ENCODE measurements around the gene KLB.
A peak's percentile ranks its signal among the peaks of the same experiment; 100 is the strongest.

KLB gene

GRCh38 chr4:39469429-39470077 is 62.8 kb downstream of the KLB start:
- Histone ChIP-seq H3K9me3 (ENCODE audit: control insufficient read depth, insufficient read depth, low read length) (no peaks in the 10 kb centered on the region), H3K4me2 (ENCODE audit: low read length) (peak overlapping the region; percentile 49)
- peak; percentile 90 for TF ChIP-seq CTCF (IDR thresholded peaks at IDR 0.05; ENCODE audit: low read depth, low read length, poor library complexity, severe bottlenecking)
- TF ChIP-seq EZH2phosphoT487 (IDR thresholded peaks at IDR 0.05; ENCODE audit: borderline replicate concordance, low read length), result no peak

GRCh38 chr4:39470402-39470801 is 63.7 kb downstream of the KLB start:
- TF ChIP-seq EZH2phosphoT487 (IDR thresholded peaks at IDR 0.05; ENCODE audit: borderline replicate concordance, low read length), result no peak
- no peak for TF ChIP-seq CTCF (IDR thresholded peaks at IDR 0.05; ENCODE audit: low read depth, low read length, poor library complexity, severe bottlenecking)
- H3K4me3 ChIP-seq (ENCODE audit: low read length), result no peak overlapping the region
- peaks cover 61% of the 10 kb centered on the region for H3K36me3 ChIP-seq (ENCODE audit: control insufficient read depth, low read length)
- no peak overlapping the region for H3K4me2 ChIP-seq (ENCODE audit: low read length)
- no peaks in the 10 kb centered on the region for H3K27me3 ChIP-seq (ENCODE audit: control insufficient read depth, low read length)
- no peaks in the 10 kb centered on the region for H3K9me2 ChIP-seq (replicated peaks; ENCODE audit: control insufficient read depth, low read length)
- H4K20me1 ChIP-seq (ENCODE audit: control insufficient read depth, insufficient read depth, low read depth, low read length), result no peaks in the 10 kb centered on the region
- H3K9me3 ChIP-seq (ENCODE audit: control insufficient read depth, insufficient read depth, low read length), result no peaks in the 10 kb centered on the region
- no peaks in the 10 kb centered on the region for H3K79me2 ChIP-seq (ENCODE audit: control insufficient read depth, low read length)
- no peak overlapping the region for H3K27ac ChIP-seq (ENCODE audit: low read depth, low read length)
- H3F3A ChIP-seq (ENCODE audit: control insufficient read depth, insufficient read depth), result peaks cover 14% of the 10 kb centered on the region
- H3K4me1 ChIP-seq (ENCODE audit: control insufficient read depth, low read length), result peaks cover 11% of the 10 kb centered on the region

More at GRCh38 chr4:39469429-39470077, 62.8 kb downstream of the KLB start:
- Histone ChIP-seq H3K27me3 (ENCODE audit: control insufficient read depth, low read length) (no peaks in the 10 kb centered on the region), H3F3A (ENCODE audit: control insufficient read depth, insufficient read depth) (peaks cover 17% of the 10 kb centered on the region), H3K36me3 (ENCODE audit: control insufficient read depth, low read length) (peaks cover 69% of the 10 kb centered on the region), H3K79me2 (ENCODE audit: control insufficient read depth, low read length) (no peaks in the 10 kb centered on the region), H3K27ac (ENCODE audit: low read depth, low read length) (peak overlapping the region; percentile 39), H3K4me3 (ENCODE audit: low read length) (peak overlapping the region; percentile 21; the same call in 1 of the 2 replicates), H4K20me1 (ENCODE audit: control insufficient read depth, insufficient read depth, low read depth, low read length) (no peaks in the 10 kb centered on the region), H3K4me1 (ENCODE audit: control insufficient read depth, low read length) (peaks cover 11% of the 10 kb centered on the region), H3K9me2 (replicated peaks; ENCODE audit: control insufficient read depth, low read length) (no peaks in the 10 kb centered on the region)

GRCh38 chr4:39472396-39472795 is 65.7 kb downstream of the KLB start:
- peaks cover 58% of the 10 kb centered on the region for H3K36me3 ChIP-seq (ENCODE audit: control insufficient read depth, low read length)

More at GRCh38 chr4:39472396-39472795, 65.7 kb downstream of the KLB start:
- H3K9me2 ChIP-seq (replicated peaks; ENCODE audit: control insufficient read depth, low read length), result no peaks in the 10 kb centered on the region
- H3K9me3 ChIP-seq (ENCODE audit: control insufficient read depth, insufficient read depth, low read length), result no peaks in the 10 kb centered on the region
- no peaks in the 10 kb centered on the region for H3K79me2 ChIP-seq (ENCODE audit: control insufficient read depth, low read length)
- no peak for TF ChIP-seq CTCF (IDR thresholded peaks at IDR 0.05; ENCODE audit: low read depth, low read length, poor library complexity, severe bottlenecking)
- TF ChIP-seq EZH2phosphoT487 (IDR thresholded peaks at IDR 0.05; ENCODE audit: borderline replicate concordance, low read length), result no peak
- no peak overlapping the region for H3K4me3 ChIP-seq (ENCODE audit: low read length)
- no peak overlapping the region for H3K4me2 ChIP-seq (ENCODE audit: low read length)
- H3F3A ChIP-seq (ENCODE audit: control insufficient read depth, insufficient read depth), result peaks cover 11% of the 10 kb centered on the region
- H4K20me1 ChIP-seq (ENCODE audit: control insufficient read depth, insufficient read depth, low read depth, low read length), result no peaks in the 10 kb centered on the region
- peaks cover 11% of the 10 kb centered on the region for H3K4me1 ChIP-seq (ENCODE audit: control insufficient read depth, low read length)
- H3K27ac ChIP-seq (ENCODE audit: low read depth, low read length), result no peak overlapping the region
- no peaks in the 10 kb centered on the region for H3K27me3 ChIP-seq (ENCODE audit: control insufficient read depth, low read length)
